NCI-H748 (cell line): ENCODE measurements around the gene RCOR1.
"Not testable (repeated sequence)": the region's sequence is repeated elsewhere in the genome, so short reads cannot be mapped to it uniquely, and the experiment has no call there.

Experiments
- DNase-seq: peaks from one replicate; lab custom pipeline; 2025; ENCODE audit not compliant: unreplicated experiment; lab: John Stamatoyannopoulos, UW

Gene RCOR1

GRCh38 chr14:102625564-102626296 lies 33.3 kb downstream of the RCOR1 start:
- no peak for DNase-seq

- DNase-seq = no peak
These were observed 34.1 kb downstream of the RCOR1 start for GRCh38 chr14:102626530-102626929.

- no peak for DNase-seq
These were observed 36.6 kb downstream of the RCOR1 start for GRCh38 chr14:102629011-102629444.

GRCh38 chr14:102629808-102630350 lies 37.4 kb downstream of the RCOR1 start:
- DNase-seq = no peak

- DNase-seq = no peak
These were observed 38.0 kb downstream of the RCOR1 start for GRCh38 chr14:102630405-102630804.

GRCh38 chr14:102630881-102631280 lies 38.4 kb downstream of the RCOR1 start:
- no peak for DNase-seq

GRCh38 chr14:102633906-102634595 lies 41.6 kb downstream of the RCOR1 start:
- DNase-seq = no peak

GRCh38 chr14:102639611-102640010 lies 47.2 kb downstream of the RCOR1 start:
- DNase-seq = not testable (repeated sequence)

GRCh38 chr14:102644523-102644922 lies 52.1 kb downstream of the RCOR1 start:
- DNase-seq = no peak

GRCh38 chr14:102645746-102646440 lies 53.4 kb downstream of the RCOR1 start:
- no peak for DNase-seq

GRCh38 chr14:102646615-102647014 lies 54.2 kb downstream of the RCOR1 start:
- no peak for DNase-seq

GRCh38 chr14:102652194-102652593 lies 59.7 kb downstream of the RCOR1 start:
- DNase-seq = no peak

GRCh38 chr14:102654298-102654697 lies 61.8 kb downstream of the RCOR1 start:
- DNase-seq = no peak

GRCh38 chr14:102655137-102655536 lies 62.7 kb downstream of the RCOR1 start:
- DNase-seq = no peak

- DNase-seq = no peak
These were observed 67.3 kb downstream of the RCOR1 start for GRCh38 chr14:102659797-102660196.

GRCh38 chr14:102661614-102662013 lies 69.2 kb downstream of the RCOR1 start:
- DNase-seq = no peak

GRCh38 chr14:102662636-102663430 lies 70.4 kb downstream of the RCOR1 start:
- DNase-seq = no peak

- DNase-seq = no peak
These were observed 71.0 kb downstream of the RCOR1 start for GRCh38 chr14:102663440-102663839.

GRCh38 chr14:102665621-102666020 lies 73.2 kb downstream of the RCOR1 start:
- no peak for DNase-seq

- DNase-seq = no peak
These were observed 74.2 kb downstream of the RCOR1 start for GRCh38 chr14:102666635-102667034.

GRCh38 chr14:102667703-102668102 lies 75.3 kb downstream of the RCOR1 start:
- DNase-seq = no peak
